ENCODE results near the gene PCSK6.
A peak's percentile ranks its signal among the peaks of the same experiment; 100 is the strongest.

The PCSK6 gene

DNA sequence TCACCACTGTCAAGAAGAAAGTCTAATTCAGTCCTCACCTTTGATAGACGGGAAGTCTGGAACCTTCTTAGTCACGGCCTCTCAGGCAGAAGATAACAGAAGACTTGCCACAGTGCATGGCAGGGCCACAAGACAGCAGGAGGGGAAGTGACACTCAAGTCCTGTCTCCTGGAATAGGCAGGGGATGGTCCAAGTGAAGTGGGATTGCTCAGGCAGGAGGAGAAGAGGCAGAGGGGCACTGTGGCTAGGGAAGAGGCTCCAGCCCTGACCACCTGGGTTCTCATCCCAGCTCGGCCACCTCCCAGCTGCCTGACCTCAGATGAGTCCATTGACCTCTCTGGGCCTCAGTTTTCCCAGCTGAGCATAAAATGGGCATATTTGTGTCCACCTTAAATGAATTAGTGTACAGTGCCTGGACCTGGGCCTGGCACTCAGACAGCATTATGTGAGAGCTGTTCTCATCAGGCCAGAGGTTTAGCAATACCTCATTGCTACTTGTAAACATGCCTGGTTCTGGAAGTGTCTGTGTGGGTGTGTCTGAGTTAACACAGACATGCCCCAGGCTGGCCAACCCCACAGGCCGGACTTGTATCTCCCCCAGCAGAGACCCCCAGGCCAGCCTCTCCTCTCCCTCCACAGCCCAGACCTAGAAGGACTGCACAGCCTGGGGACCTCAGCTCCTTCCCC lies 11.5 kb upstream of the PCSK6 start:
- POLR2A ChIA-PET (ENCODE audit: low non-redundant PET): no interaction called here
- no peak for DNase-seq (ENCODE audit: low spot score)
- TF ChIP-seq, protein P1, sequence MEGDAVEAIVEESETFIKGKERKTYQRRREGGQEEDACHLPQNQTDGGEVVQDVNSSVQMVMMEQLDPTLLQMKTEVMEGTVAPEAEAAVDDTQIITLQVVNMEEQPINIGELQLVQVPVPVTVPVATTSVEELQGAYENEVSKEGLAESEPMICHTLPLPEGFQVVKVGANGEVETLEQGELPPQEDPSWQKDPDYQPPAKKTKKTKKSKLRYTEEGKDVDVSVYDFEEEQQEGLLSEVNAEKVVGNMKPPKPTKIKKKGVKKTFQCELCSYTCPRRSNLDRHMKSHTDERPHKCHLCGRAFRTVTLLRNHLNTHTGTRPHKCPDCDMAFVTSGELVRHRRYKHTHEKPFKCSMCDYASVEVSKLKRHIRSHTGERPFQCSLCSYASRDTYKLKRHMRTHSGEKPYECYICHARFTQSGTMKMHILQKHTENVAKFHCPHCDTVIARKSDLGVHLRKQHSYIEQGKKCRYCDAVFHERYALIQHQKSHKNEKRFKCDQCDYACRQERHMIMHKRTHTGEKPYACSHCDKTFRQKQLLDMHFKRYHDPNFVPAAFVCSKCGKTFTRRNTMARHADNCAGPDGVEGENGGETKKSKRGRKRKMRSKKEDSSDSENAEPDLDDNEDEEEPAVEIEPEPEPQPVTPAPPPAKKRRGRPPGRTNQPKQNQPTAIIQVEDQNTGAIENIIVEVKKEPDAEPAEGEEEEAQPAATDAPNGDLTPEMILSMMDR (conservative IDR thresholded peaks at IDR 0.05; ENCODE audit: low read depth): no peak
- H3K27ac ChIP-seq: peak overlapping the region; percentile 20; the same call in 1 of the 2 replicates
- CTCF ChIA-PET: interaction anchor here (0.7 kb wide), 1 partner anchor 9 kb away, joined by 7 read pairs; no protein-coding TSS in a partner anchor

DNA sequence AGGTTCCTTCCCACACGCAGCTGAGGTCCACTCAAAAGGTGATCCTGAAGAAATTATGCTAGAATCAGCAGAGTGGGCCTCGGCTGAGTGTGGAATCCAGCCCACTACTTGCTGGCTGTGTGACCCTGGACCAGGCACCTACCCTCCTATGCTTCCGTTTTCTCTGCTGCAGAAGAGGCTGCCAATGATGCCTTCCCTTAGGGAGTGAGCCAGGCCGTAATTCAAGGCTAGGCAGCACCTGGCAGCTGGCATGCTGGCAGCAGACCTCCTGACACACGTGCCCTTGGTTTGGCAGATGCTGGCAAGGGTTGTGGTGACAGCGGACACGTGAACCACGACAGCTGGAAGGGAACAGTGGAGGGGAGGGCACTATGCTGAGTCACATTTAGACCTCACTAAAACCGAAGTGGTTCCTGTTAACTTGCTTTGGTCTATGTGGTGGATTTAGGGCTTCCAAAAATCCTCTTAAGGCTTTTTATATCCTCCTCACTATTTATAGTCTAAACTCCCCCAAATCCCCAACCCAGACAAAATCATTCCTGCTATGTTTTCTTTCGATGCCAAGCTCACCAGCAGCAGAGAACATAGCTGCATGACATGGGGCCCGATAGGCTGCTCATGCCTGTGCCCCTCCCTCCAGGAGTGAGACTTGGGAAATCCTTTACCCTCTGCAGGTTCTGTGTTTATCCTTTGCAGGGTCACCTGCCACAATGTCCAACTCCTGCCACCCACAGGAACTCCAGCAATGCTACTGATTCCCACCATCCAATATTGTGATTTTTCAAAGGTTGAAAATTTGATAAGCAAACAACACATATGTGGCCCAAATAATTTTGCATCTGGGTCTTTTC lies 10.6 kb upstream of the PCSK6 start:
- TF ChIP-seq, protein P1 (conservative IDR thresholded peaks at IDR 0.05; ENCODE audit: low read depth): no peak
- ChIA-PET POLR2A (ENCODE audit: low non-redundant PET) (no interaction called here), CTCF (interaction anchor here (0.6 kb wide), 1 partner anchor 137 kb away, joined by 5 read pairs; no protein-coding TSS in a partner anchor)
- peak overlapping the region; percentile 53 for H3K27ac ChIP-seq
- no peak for DNase-seq (ENCODE audit: low spot score)

DNA sequence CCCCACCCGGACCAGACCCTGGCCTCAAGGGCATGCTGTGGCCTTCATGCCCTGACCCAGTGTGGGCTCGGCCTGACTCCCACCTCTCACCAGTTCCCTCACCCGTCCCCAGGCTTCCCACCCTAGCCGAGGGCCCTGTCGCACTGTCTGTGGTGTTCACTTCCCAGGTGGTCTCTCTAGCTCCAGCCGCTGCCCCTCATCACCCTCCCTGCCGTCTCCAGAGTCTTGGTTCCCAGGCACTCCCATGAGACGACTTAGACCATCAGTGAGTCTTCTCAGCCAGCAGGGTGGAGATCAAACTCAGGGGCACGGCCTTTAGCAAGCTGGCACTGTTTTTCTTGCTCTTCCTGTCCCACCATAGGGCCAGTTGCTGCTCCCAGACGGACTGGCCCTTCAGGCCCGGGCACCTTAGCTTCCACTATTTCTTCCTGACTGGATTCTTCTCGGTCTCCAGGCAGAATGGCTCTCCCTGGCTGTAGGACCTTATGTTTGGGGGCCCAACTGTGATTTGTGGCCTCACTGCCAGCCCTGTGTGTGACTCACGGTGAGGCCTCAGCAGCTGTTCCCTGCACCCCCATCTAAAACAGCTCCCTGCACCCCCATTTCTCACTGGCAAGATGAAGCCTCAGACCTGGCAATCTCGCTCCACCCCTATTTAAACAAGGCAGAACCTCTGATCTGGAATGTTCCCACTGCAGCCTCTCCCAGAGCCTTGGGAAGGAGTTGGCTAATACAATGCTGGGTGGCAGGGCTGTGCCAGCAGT lies 9.4 kb upstream of the PCSK6 start:
- TF ChIP-seq, protein P1 (conservative IDR thresholded peaks at IDR 0.05; ENCODE audit: low read depth): no peak
- no peak for DNase-seq (ENCODE audit: low spot score)
- H3K27ac ChIP-seq: peak overlapping the region; percentile 53
- ChIA-PET CTCF (interaction anchor here (0.6 kb wide), 2 partner anchors 15 kb away, joined by 3 read pairs; no protein-coding TSS in a partner anchor), POLR2A (ENCODE audit: low non-redundant PET) (no interaction called here)

DNA sequence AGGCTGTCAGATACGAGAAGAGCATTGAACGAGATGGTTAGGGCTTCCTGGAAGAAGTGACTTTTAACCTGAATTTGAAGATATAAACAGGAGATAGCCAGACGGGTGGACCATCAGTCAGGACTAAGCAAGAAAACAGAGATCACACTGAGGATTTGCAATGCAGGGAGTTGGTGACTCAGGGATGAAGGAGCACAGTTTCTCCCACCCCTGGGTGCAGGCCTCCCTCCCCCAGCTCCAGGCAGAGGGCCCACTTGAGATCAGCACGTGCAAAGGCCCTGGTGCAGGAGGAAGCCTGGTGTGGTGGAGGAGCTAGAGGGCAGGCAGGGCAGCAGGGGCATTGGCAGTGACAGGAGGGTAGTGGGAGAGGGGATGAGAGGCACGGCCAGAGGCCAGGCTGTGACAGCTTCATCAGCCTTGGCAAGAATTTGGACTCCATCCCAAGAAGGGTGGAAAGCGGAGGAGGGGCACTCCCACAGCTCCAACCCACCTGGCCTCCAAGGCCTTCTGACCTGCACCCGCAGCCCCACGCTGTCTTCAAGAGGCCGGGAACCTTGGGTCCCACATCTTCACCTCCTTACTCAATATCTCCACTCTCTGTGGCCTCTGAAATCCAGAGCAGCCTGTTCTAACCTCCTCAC lies 8.7 kb upstream of the PCSK6 start:
- POLR2A ChIA-PET (ENCODE audit: low non-redundant PET): no interaction called here
- TF ChIP-seq, protein P1 (conservative IDR thresholded peaks at IDR 0.05; ENCODE audit: low read depth): no peak
- H3K27ac ChIP-seq: no peak overlapping the region
- no peak for DNase-seq (ENCODE audit: low spot score)
- CTCF ChIA-PET: no interaction called here

DNA sequence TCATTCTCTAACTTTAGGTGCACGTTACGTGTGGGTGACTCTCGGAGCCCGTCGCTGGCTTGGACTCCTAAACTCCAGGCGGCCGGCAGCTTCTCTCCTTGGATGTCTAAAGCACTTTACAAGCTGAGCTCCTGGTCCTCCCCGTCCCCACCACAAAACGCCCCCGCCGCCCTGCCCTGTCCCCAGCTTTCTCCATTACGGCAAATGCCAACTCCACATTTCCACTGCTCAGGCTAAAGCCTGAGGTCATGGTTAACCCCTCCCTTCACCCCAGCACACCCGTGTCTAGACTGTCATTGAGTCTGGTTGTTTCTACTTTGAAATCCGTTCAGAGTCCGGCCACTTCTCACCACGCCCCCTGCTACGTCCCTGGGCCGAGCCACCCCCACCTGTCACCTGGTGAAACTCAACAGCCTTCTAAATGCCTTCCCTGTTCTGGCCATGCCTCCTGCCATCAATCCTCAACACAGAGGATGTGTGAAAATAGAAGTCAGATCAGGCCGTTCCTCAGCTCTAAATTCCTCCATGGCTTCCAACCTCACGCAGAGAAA lies 8.1 kb upstream of the PCSK6 start:
- H3K27ac ChIP-seq: no peak overlapping the region
- CTCF ChIA-PET: no interaction called here
- TF ChIP-seq, protein P1 (conservative IDR thresholded peaks at IDR 0.05; ENCODE audit: low read depth): no peak
- POLR2A ChIA-PET (ENCODE audit: low non-redundant PET): no interaction called here
- DNase-seq (ENCODE audit: low spot score): no peak
